NCI-H187 treated with DMSO at 0.1 percent for 48 hours (cell line): ENCODE data around the gene CHRM2.

Experiments used
- DNase-seq: peaks from one replicate; lab custom pipeline; 2025; lab: John Stamatoyannopoulos, UW

CHRM2 gene

GRCh38 chr7:136894789-136895188, 26.3 kb downstream of the CHRM2 start:
- no peak for DNase-seq

GRCh38 chr7:136897676-136898075, 29.2 kb downstream of the CHRM2 start:
- DNase-seq, result no peak

- no peak for DNase-seq
Measured at GRCh38 chr7:136900005-136900404, 31.6 kb downstream of the CHRM2 start.

- DNase-seq, result no peak
Measured at GRCh38 chr7:136910771-136911170, 42.3 kb downstream of the CHRM2 start.

GRCh38 chr7:136911344-136911743, 42.9 kb downstream of the CHRM2 start:
- DNase-seq, result no peak

- DNase-seq, result no peak
Measured at GRCh38 chr7:136912339-136912738, 43.9 kb downstream of the CHRM2 start.

- DNase-seq, result no peak
Measured at GRCh38 chr7:136914016-136914415, 45.6 kb downstream of the CHRM2 start.

GRCh38 chr7:136919820-136920219, 51.4 kb downstream of the CHRM2 start:
- no peak for DNase-seq

GRCh38 chr7:136923111-136923667, 54.7 kb downstream of the CHRM2 start:
- no peak for DNase-seq

GRCh38 chr7:136925044-136925443, 56.6 kb downstream of the CHRM2 start:
- no peak for DNase-seq

- DNase-seq, result no peak
Measured at GRCh38 chr7:136925556-136925955, 57.1 kb downstream of the CHRM2 start.

- no peak for DNase-seq
Measured at GRCh38 chr7:136931169-136931867, 62.9 kb downstream of the CHRM2 start.

GRCh38 chr7:136937436-136937835, 69.0 kb downstream of the CHRM2 start:
- no peak for DNase-seq

GRCh38 chr7:136938476-136938875, 70.0 kb downstream of the CHRM2 start:
- DNase-seq, result no peak

- DNase-seq, result no peak
Measured at GRCh38 chr7:136940122-136940521, 71.7 kb downstream of the CHRM2 start.

- no peak for DNase-seq
Measured at GRCh38 chr7:136940917-136941316, 72.5 kb downstream of the CHRM2 start.

GRCh38 chr7:136941816-136942215, 73.4 kb downstream of the CHRM2 start:
- DNase-seq, result no peak

- no peak for DNase-seq
Measured at GRCh38 chr7:136942401-136942800, 73.9 kb downstream of the CHRM2 start.

- no peak for DNase-seq
Measured at GRCh38 chr7:136942994-136943393, 74.5 kb downstream of the CHRM2 start.

- DNase-seq, result no peak
Measured at GRCh38 chr7:136947347-136947746, 78.9 kb downstream of the CHRM2 start.

- DNase-seq, result no peak
Measured at GRCh38 chr7:136950331-136950730, 81.9 kb downstream of the CHRM2 start.

GRCh38 chr7:136953386-136953785, 84.9 kb downstream of the CHRM2 start:
- DNase-seq, result no peak

GRCh38 chr7:136956232-136956631, 87.8 kb downstream of the CHRM2 start:
- DNase-seq, result no peak

GRCh38 chr7:136956671-136957070, 88.2 kb downstream of the CHRM2 start:
- DNase-seq, result no peak
